Stomach smooth muscle (tissue), 2 donors: Measurements from ENCODE around the gene KIAA1755.

Experiments
- H3K27ac ChIP-seq: one replicate; pipeline ENCODE4 v1.7.0; 2013; ENCODE audit warnings: mild to moderate bottlenecking, low read length, inconsistent platforms
- H3K27me3 ChIP-seq, 2 donors: one replicate each; pipeline ENCODE4 v1.7.0; 2013; ENCODE audit warnings: low read length in 2 of 2; ENCODE audit not compliant: insufficient read depth in 2 of 2, control insufficient read depth in 1 of 2
- H3K36me3 ChIP-seq, 2 donors: one replicate each; pipeline ENCODE4 v1.7.0; 2013; ENCODE audit warnings: low read length in 2 of 2; ENCODE audit not compliant: control insufficient read depth in 2 of 2, insufficient read depth in 2 of 2
- H3K4me1 ChIP-seq: one replicate; pipeline ENCODE4 v1.7.0; 2013; ENCODE audit warnings: low read length; ENCODE audit not compliant: control insufficient read depth, insufficient read depth
- H3K4me3 ChIP-seq, 2 donors: one replicate each; pipeline ENCODE4 v1.7.0; 2013; ENCODE audit warnings: low read length in 2 of 2
- H3K9ac ChIP-seq, 2 donors: one replicate each; pipeline ENCODE4 v1.7.0; 2013; ENCODE audit warnings: low read length in 2 of 2, mild to moderate bottlenecking in 1 of 2
- H3K9me3 ChIP-seq, 2 donors: one replicate each; pipeline ENCODE4 v1.7.0; 2013; ENCODE audit warnings: low read length in 2 of 2; ENCODE audit not compliant: control insufficient read depth in 2 of 2
- donor health status: healthy.
- donor health status: Pancreatic carcinoma.

Gene KIAA1755

DNA sequence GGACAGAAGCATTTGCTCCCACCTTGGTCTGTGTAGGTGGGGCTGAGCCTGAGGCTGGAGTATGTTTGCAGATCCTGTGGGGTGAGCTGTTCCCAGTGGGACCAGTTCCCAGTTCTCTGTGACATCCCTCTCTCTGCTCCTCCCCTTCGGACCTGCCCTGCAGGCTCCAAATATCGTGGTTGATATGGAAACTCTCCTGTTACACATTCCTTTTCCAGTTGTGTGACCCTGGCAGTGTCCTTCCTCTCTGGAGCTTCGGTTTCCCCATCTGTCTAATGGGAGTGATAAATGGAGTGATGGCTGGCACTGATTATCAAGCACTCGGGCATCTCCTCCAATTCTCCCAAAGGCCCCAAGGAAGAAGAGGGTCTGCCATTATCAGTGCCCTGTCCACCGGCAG lies 79.8 kb downstream of the KIAA1755 start:
- no peak overlapping the region for H3K27ac ChIP-seq
- no peak overlapping the region for H3K4me3 ChIP-seq
- no peaks in the 10 kb centered on the region for H3K4me1 ChIP-seq
- H3K27me3 ChIP-seq: no peaks in the 10 kb centered on the region
- H3K9me3 ChIP-seq: peaks cover 3 to 5% of the 10 kb centered on the region in 2 donors
- H3K36me3 ChIP-seq: no peaks in the 10 kb centered on the region
- no peak overlapping the region for H3K9ac ChIP-seq

DNA sequence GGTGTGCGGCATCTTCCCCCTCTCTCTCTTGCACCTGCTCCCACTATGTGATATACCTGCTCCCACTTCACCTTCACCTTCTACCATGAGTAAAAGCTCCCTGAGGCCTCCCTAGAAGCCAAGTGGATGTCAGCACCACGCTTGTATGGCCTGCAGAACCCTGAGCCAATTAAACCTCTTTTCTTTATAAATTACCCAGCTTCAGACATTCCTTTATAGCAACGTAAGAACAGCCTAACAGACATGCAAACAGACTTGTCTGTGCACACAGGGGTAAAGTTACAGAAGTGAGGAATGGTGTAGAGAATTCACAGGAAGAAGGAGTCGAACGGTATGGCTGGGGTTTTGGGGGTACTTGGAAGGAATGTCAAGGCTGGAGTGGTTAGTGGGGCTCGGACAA lies 80.7 kb downstream of the KIAA1755 start:
- Histone ChIP-seq H3K4me1 (no peaks in the 10 kb centered on the region), H3K4me3 (no peak overlapping the region), H3K27ac (no peak overlapping the region), H3K27me3 (no peaks in the 10 kb centered on the region), H3K9ac (no peak overlapping the region), H3K36me3 (no peaks in the 10 kb centered on the region), H3K9me3 (peaks cover 3 to 5% of the 10 kb centered on the region in 2 donors)

DNA sequence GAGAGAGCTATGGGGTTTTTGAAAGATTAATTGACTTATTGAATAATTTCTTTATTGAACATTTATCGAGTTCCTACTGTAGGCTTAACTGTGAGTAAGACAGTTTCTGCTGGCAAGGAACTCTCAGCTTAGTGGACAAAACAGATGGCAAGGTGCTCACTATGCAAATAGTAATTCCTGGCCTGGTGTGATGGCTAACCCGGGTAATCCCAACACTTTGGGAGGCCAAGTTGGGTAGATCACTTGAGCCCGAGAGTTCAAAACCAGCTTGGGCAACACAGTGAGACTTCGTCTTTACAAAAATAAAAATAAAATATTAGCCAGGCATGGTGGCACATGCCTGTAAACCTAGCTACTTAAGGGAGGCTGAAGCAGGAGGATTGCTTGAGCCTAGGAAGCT lies 82.0 kb downstream of the KIAA1755 start:
- no peaks in the 10 kb centered on the region for H3K4me1 ChIP-seq
- H3K27ac ChIP-seq: no peak overlapping the region
- H3K9ac ChIP-seq: no peak overlapping the region
- H3K27me3 ChIP-seq: no peaks in the 10 kb centered on the region
- no peaks in the 10 kb centered on the region for H3K36me3 ChIP-seq
- H3K9me3 ChIP-seq: peaks cover 3 to 5% of the 10 kb centered on the region in 2 donors
- H3K4me3 ChIP-seq: no peak overlapping the region

DNA sequence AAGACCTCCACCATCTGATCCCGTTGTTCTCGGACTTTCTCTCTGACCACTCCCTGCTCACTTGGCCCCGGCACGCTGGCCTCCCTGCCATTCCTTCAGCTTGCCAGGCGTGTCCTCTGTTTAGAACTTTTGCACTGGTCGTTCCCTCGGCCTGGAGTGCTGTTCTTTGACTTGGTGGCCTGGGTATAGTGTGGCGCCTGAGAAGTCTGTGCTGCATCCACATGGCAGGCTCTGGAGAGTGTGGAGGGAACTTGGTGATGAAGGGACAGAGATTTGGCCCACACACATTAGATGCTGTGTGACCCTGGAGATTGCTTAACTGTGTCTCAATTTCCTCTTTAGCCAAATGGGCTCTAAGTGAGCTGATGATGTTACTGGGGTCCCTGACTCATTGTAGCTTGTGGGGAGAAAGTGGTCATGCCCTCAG lies 82.5 kb downstream of the KIAA1755 start:
- Histone ChIP-seq H3K4me3 (no peak overlapping the region), H3K4me1 (no peaks in the 10 kb centered on the region), H3K36me3 (no peaks in the 10 kb centered on the region), H3K9me3 (peaks cover 3 to 5% of the 10 kb centered on the region in 2 donors), H3K27ac (no peak overlapping the region), H3K9ac (no peak overlapping the region), H3K27me3 (no peaks in the 10 kb centered on the region)

DNA sequence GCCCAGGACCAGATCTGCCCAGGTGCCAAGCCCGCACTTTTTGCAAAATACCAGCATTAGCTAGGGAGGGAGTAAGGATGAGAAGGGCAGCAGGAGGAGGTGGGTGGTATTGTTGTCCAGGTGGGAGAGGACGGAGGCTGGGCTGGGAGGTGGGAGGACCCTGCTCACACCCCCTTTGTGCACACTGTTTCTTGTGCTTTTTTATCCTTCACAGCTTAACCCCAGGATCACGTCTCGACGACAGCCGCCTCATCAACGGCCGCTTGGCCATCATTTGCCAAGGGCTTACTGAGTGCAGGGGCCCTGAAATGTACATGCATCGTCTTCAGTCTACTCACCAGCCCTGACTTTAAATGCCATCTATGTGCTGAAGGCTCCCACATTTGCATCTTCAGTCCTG lies 83.3 kb downstream of the KIAA1755 start:
- H3K27ac ChIP-seq: no peak overlapping the region

DNA sequence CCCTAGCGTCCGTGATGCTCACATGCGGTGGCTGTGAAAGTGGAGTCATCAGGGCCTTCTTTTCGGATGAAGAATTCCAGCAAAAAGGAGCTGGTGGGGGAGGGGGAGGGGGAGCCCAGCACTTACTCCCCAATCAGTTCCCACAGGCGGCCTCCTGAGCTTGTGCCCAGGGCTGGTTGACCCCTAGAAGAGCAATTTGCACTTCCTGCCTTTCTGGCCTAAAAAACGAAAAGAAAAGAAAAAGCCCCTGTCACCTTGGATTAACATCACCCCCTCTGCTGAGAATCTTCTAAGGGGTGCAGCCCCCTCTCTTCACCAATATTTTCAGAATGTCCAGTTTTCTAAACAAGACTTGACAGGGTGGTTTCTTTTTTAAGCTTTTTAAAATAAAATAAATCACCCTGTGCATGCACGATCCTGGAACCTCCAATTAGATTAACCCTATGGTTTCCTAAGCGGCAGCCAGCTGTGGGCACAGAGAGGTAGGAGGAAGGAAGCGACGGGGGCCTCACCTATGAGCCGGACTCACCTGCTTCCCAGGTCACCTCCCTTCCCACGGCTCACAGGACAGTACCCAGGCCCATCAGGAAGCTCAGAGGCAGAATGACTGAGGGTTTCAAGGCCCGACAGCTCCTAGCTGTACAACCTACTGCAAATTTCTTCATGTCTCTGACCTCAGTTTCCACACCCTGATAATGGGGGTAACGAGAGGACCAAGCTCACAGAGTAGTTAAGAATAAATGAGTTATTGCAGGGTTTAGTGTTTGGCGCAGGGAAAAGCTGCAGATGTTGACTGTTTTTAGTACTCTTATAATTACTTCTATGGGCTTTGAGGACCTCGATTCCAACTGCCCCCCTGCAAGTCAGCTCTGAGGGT lies 85.0 kb downstream of the KIAA1755 start:
- Histone ChIP-seq H3K27ac (no peak overlapping the region), H3K4me1 (peaks cover 3% of the 10 kb centered on the region), H3K9ac (no peak overlapping the region), H3K36me3 (no peaks in the 10 kb centered on the region), H3K27me3 (no peaks in the 10 kb centered on the region), H3K9me3 (no peaks in the 10 kb centered on the region), H3K4me3 (no peak overlapping the region)

More for the DNA sequence above, 83.3 kb downstream of the KIAA1755 start:
- no peak overlapping the region for H3K9ac ChIP-seq
- no peaks in the 10 kb centered on the region for H3K4me1 ChIP-seq
- no peak overlapping the region for H3K4me3 ChIP-seq
- peaks cover 0 to 5% of the 10 kb centered on the region in 2 donors for H3K9me3 ChIP-seq
- no peaks in the 10 kb centered on the region for H3K36me3 ChIP-seq
- H3K27me3 ChIP-seq: no peaks in the 10 kb centered on the region

DNA sequence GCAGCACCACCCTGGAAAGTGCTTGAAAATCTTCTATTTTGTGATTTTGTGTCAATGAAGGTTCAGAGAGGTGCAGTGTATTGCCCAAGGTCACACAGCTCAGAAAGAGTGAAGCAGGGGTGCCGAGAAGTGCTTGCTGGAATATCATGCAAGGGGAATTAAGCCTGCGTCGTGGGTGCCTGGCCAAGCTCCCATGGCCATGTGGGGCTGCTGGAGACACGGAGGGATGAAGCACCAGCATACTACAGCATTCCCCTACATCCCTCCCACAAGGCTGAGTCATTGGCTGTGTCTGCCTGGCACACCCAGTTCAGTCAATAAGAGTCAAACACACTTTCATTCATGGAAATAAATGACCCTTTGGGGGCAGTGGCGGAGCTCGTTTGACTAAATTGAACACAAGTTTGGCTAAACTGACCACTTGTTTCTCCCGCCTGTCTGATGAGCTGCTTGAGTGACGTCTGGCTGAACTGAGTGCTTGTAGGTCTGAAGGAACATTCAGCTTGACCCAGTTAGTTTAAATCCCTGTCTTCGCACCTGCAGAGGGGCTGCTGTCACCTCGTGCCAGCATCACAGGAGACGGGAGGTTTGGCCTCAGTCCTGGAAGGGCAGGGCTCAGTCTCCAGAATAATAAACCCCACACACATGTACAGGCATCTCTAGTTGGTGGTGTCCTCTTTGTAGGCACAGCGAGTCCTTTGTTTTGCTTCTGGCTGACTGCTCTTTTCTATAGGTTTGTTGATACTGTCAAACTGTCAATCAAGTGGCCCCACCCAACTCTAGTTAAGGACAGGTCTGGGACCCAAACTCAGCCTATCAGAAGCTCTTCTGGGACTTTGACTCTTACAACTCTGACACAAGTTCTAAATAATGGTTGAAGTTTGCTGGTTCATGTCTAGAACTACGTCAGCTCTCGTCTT lies 87.0 kb downstream of the KIAA1755 start:
- Histone ChIP-seq H3K36me3 (no peaks in the 10 kb centered on the region), H3K27ac (no peak overlapping the region), H3K4me3 (no peak overlapping the region), H3K9ac (no peak overlapping the region), H3K4me1 (peaks cover 8% of the 10 kb centered on the region), H3K9me3 (no peaks in the 10 kb centered on the region), H3K27me3 (no peaks in the 10 kb centered on the region)

DNA sequence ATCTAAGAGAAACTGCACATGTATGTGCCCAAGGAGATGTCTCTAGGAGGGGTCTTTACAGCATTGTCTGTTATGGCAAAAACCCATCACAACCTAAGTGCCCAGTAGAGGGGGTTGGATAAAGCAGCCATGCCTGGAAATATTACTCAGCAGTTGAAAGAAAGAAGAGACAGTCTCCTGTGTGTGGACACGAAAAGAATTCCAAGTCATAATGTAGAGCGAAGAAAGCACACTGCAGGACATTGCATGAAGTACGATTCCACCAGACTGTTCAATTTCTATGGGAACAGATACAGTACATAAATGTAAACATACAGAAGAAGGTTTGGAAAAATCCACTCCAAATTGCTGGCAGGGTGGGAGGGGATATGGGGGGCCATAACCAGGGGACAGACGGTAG lies 88.1 kb downstream of the KIAA1755 start:
- Histone ChIP-seq H3K4me3 (no peak overlapping the region), H3K9ac (no peak overlapping the region), H3K9me3 (no peaks in the 10 kb centered on the region), H3K4me1 (peaks cover 19% of the 10 kb centered on the region), H3K27me3 (no peaks in the 10 kb centered on the region), H3K27ac (no peak overlapping the region), H3K36me3 (no peaks in the 10 kb centered on the region)

DNA sequence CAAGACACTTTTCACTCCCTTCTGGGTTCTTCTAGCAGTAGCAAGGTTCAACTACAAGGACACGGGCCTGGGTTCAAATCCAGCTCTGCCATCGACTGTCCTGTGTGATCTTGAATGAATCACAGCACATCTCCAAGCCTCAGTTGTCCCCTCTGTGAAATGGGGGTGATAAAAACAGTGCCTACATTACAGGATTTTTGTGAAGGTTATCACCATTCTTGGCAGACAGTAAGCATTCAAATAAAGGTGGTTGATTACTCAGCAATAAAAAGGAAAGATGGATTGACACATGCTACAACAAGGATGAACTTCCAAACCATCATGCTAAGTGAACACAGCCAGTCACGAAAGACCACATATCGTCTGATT lies 88.9 kb downstream of the KIAA1755 start:
- H3K27ac ChIP-seq: peak overlapping the region; percentile 18
- no peak overlapping the region for H3K4me3 ChIP-seq
- no peaks in the 10 kb centered on the region for H3K9me3 ChIP-seq
- H3K36me3 ChIP-seq: no peaks in the 10 kb centered on the region
- no peaks in the 10 kb centered on the region for H3K27me3 ChIP-seq
- no peak overlapping the region for H3K9ac ChIP-seq
- peaks cover 26% of the 10 kb centered on the region for H3K4me1 ChIP-seq

DNA sequence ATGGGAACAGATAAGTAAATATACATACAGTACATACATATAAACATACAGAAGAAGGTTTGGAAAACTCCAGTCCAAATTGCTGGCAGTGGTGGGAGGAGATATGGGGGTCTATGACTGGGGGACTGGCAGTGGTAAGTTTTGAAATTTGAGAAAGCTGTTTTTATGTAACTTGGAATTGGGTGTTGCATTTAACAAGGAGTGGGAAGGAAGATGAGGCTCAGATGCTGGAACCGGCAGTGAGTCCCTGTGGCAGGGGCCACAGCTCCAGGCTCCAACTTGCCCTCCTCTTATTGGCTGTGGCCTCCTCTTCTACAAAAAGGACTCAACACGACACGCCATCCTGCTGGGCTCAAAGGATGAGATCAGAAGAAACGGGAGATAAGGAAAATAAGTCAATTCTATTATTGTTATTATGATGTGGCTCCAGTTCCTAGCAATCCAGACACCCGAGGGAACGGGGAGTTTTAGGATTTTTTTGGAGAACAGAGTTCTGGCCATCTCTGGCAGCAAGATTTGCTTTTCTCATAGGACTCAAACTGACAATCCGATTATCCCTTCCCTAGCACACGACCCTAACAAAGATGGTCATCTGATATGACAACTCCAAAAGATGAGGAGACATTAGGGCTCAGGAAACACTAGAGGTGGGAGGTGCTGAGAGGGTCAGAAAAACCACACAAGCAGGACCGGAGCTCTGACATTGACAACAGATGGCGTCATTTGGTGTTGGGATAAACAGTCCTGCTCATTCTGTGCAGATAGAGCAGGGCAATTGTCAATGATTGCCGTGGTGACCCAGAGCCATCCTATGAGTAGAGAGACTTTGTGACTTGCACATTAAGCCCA lies 89.5 kb downstream of the KIAA1755 start:
- H3K9ac ChIP-seq: peak overlapping the region in 1 of 2 donors; percentile 36

More for the DNA sequence above, 89.5 kb downstream of the KIAA1755 start:
- H3K4me3 ChIP-seq: no peak overlapping the region
- peaks cover 33% of the 10 kb centered on the region for H3K4me1 ChIP-seq
- peak overlapping the region; percentile 18 for H3K27ac ChIP-seq
- no peaks in the 10 kb centered on the region for H3K36me3 ChIP-seq
- H3K27me3 ChIP-seq: no peaks in the 10 kb centered on the region
- H3K9me3 ChIP-seq: no peaks in the 10 kb centered on the region
